ENCODE results near the gene TMEM120A. TPM values are rescaled to one million over a fixed set of nuclear protein-coding genes. Genes with fewer than 3 reads are reported as not detected.

Gene TMEM120A
- total RNA-seq, 1 donor from 2014 or later = 21.3 TPM

- intact Hi-C loops (cut with micrococcal nuclease) = no loop called here
Observed at GRCh38 chr7:75981453-75982305, 12.7 kb downstream of the TMEM120A start.

- intact Hi-C loops (cut with micrococcal nuclease) = no loop called here
Observed at GRCh38 chr7:75981203-75981452, 13.3 kb downstream of the TMEM120A start.

GRCh38 chr7:75980430-75981202 is 13.8 kb downstream of the TMEM120A start:
- intact Hi-C loops (cut with micrococcal nuclease) = no loop called here

GRCh38 chr7:75979759-75980429 is 14.5 kb downstream of the TMEM120A start:
- intact Hi-C loops (cut with micrococcal nuclease) = no loop called here

GRCh38 chr7:75977743-75978142 is 16.7 kb downstream of the TMEM120A start:
- intact Hi-C loops (cut with micrococcal nuclease) = no loop called here

GRCh38 chr7:75971961-75972763 is 22.2 kb downstream of the TMEM120A start:
- intact Hi-C loops (cut with micrococcal nuclease) = no loop called here

GRCh38 chr7:75971309-75971960 is 23.0 kb downstream of the TMEM120A start:
- intact Hi-C loops (cut with micrococcal nuclease) = no loop called here

- intact Hi-C loops (cut with micrococcal nuclease) = no loop called here
Observed at GRCh38 chr7:75969704-75970498, 24.5 kb downstream of the TMEM120A start.

GRCh38 chr7:75969182-75969581 is 25.2 kb downstream of the TMEM120A start:
- intact Hi-C loops (cut with micrococcal nuclease) = no loop called here

- intact Hi-C loops (cut with micrococcal nuclease) = no loop called here
Observed at GRCh38 chr7:75968561-75969001, 25.8 kb downstream of the TMEM120A start.

- intact Hi-C loops (cut with micrococcal nuclease) = no loop called here
Observed at GRCh38 chr7:75968012-75968411, 26.4 kb downstream of the TMEM120A start.

- intact Hi-C loops (cut with micrococcal nuclease) = no loop called here
Observed at GRCh38 chr7:75967487-75967997, 26.9 kb downstream of the TMEM120A start.

GRCh38 chr7:75967055-75967454 is 27.3 kb downstream of the TMEM120A start:
- intact Hi-C loops (cut with micrococcal nuclease) = no loop called here

GRCh38 chr7:75966190-75966961 is 28.0 kb downstream of the TMEM120A start:
- intact Hi-C loops (cut with micrococcal nuclease) = no loop called here

GRCh38 chr7:75965617-75966016 is 28.8 kb downstream of the TMEM120A start:
- intact Hi-C loops (cut with micrococcal nuclease) = no loop called here

- intact Hi-C loops (cut with micrococcal nuclease) = no loop called here
Observed at GRCh38 chr7:75963381-75963995, 30.9 kb downstream of the TMEM120A start.

- intact Hi-C loops (cut with micrococcal nuclease) = no loop called here
Observed at GRCh38 chr7:75962607-75963380, 31.6 kb downstream of the TMEM120A start.

- intact Hi-C loops (cut with micrococcal nuclease) = no loop called here
Observed at GRCh38 chr7:75961218-75961617, 33.2 kb downstream of the TMEM120A start.
